ENCODE results near the gene TYK2.
A peak's percentile ranks its signal among the peaks of the same experiment; 100 is the strongest.

Gene TYK2

DNA sequence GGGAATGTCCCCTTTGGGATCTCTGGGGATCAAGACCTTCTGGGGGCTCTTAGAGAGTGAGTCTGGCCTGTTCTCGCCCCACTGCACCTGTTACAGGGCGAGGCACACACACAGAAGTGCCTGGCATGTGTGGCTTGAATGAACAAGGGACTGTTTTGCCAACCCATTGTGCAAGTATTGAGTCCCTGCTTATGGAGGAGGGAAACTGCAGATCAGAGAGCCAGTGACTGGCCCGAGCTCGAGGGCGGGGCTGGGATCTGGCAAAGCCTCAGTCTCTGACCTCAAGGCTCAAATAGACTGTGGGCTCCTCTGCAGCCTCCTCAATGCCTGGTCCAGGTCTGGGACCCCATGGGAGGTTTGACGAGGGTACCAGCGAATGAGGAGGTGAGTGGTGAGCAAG is 52.6 kb downstream of the TYK2 start:
- H3K36me3 ChIP-seq (ENCODE audit: control insufficient read depth, insufficient read depth, low read length) = peaks cover 5% of the 10 kb centered on the region
- no peaks in the 10 kb centered on the region for H3K27me3 ChIP-seq (ENCODE audit: control insufficient read depth, insufficient read depth, low read length)
- H3K9me3 ChIP-seq (ENCODE audit: control insufficient read depth, low read length) = no peaks in the 10 kb centered on the region
- H3K4me1 ChIP-seq (ENCODE audit: control insufficient read depth, insufficient read depth, low read length) = peaks cover 10% of the 10 kb centered on the region
- H3K9ac ChIP-seq (ENCODE audit: low read length) = no peak overlapping the region
- H3K4me3 ChIP-seq (ENCODE audit: low read length) = no peak overlapping the region

DNA sequence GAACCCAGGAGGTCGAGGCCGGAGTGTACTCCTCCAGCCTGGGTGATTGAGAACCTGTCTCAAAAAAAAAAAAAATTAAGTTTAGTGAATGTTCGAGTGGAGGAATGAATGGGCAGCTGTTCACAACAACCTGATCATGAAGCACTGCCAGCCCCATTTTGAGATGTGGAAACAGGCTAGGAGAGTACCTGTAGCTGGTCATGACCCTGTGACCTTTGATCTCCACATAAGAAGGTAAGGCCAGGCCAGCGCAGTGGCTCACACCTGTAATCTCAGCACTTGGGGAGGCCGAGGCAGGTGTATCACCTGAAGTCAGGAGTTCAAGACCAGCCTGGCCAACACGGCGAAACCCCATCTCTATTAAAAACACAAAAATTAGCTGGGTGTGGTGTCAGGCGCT is 54.6 kb downstream of the TYK2 start:
- H3K9ac ChIP-seq (ENCODE audit: low read length) = no peak overlapping the region
- H3K9me3 ChIP-seq (ENCODE audit: control insufficient read depth, low read length) = no peaks in the 10 kb centered on the region
- no peaks in the 10 kb centered on the region for H3K27me3 ChIP-seq (ENCODE audit: control insufficient read depth, insufficient read depth, low read length)
- peaks cover 8% of the 10 kb centered on the region for H3K4me1 ChIP-seq (ENCODE audit: control insufficient read depth, insufficient read depth, low read length)
- no peak overlapping the region for H3K4me3 ChIP-seq (ENCODE audit: low read length)
- peaks cover 5% of the 10 kb centered on the region for H3K36me3 ChIP-seq (ENCODE audit: control insufficient read depth, insufficient read depth, low read length)

DNA sequence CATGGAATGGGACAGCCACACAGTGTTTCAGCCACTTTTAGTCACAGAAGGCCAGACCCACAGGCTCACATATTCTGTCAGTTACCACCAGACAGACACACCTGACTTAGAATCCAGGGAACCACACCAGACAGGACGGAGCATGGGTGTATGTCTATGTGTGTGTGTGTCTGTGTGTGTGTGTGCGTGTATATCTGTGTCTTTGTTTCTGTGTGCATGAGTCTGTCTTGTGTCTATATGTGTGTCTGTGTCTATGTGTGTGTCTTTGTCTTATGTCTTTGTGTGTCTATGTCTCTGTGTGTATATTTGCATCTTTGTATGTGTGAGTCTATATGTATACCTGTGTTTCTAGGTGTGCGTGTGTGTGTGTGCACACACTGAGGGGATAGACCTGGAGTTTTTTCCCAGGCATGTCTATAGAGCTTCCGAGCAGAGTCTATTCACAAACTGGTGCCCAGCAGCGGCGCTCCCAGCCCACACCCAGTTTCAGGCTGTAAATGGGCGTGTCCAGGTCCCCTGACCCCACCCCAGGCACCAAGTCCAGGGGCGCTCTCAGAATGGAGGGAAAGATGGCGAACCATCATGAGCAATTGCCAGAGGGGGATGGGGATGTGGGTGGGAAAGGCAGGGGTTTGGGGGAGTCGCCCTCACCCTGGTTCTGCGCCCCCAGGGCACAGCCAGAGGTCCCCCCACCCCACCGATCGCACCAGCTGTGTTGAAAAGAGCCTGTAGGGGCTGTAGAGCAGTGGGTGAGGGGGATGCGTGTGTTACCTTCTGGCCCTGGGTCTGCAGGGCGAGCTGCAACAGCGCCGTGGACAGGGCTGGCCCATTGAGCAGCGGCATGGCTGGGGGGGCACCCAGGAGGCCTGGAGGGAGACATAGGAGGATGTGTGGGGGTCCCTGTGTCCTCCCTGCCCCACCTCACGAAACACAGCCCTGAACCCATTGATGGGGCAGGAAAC is 58.2 kb downstream of the TYK2 start:
- no peaks in the 10 kb centered on the region for H3K9me3 ChIP-seq (ENCODE audit: control insufficient read depth, low read length)
- H3K9ac ChIP-seq (ENCODE audit: low read length) = no peak overlapping the region
- H3K36me3 ChIP-seq (ENCODE audit: control insufficient read depth, insufficient read depth, low read length) = peaks cover 6% of the 10 kb centered on the region
- H3K27me3 ChIP-seq (ENCODE audit: control insufficient read depth, insufficient read depth, low read length) = no peaks in the 10 kb centered on the region
- peaks cover 8% of the 10 kb centered on the region for H3K4me1 ChIP-seq (ENCODE audit: control insufficient read depth, insufficient read depth, low read length)
- no peak overlapping the region for H3K4me3 ChIP-seq (ENCODE audit: low read length)

GRCh38 chr19:10321417-10321797 is 59.0 kb downstream of the TYK2 start:
- Histone ChIP-seq H3K36me3 (ENCODE audit: control insufficient read depth, insufficient read depth, low read length) (peaks cover 6% of the 10 kb centered on the region), H3K4me1 (ENCODE audit: control insufficient read depth, insufficient read depth, low read length) (peaks cover 8% of the 10 kb centered on the region), H3K27me3 (ENCODE audit: control insufficient read depth, insufficient read depth, low read length) (no peaks in the 10 kb centered on the region), H3K9ac (ENCODE audit: low read length) (no peak overlapping the region), H3K4me3 (ENCODE audit: low read length) (no peak overlapping the region), H3K9me3 (ENCODE audit: control insufficient read depth, low read length) (no peaks in the 10 kb centered on the region)

GRCh38 chr19:10320602-10321416 is 59.6 kb downstream of the TYK2 start:
- Histone ChIP-seq H3K36me3 (ENCODE audit: control insufficient read depth, insufficient read depth, low read length) (peaks cover 6% of the 10 kb centered on the region), H3K9ac (ENCODE audit: low read length) (no peak overlapping the region), H3K27me3 (ENCODE audit: control insufficient read depth, insufficient read depth, low read length) (no peaks in the 10 kb centered on the region), H3K4me3 (ENCODE audit: low read length) (no peak overlapping the region), H3K4me1 (ENCODE audit: control insufficient read depth, insufficient read depth, low read length) (peaks cover 13% of the 10 kb centered on the region), H3K9me3 (ENCODE audit: control insufficient read depth, low read length) (no peaks in the 10 kb centered on the region)

- no peaks in the 10 kb centered on the region for H3K9me3 ChIP-seq (ENCODE audit: control insufficient read depth, low read length)
- H3K4me3 ChIP-seq (ENCODE audit: low read length) = no peak overlapping the region
- H3K4me1 ChIP-seq (ENCODE audit: control insufficient read depth, insufficient read depth, low read length) = peaks cover 20% of the 10 kb centered on the region
- no peaks in the 10 kb centered on the region for H3K27me3 ChIP-seq (ENCODE audit: control insufficient read depth, insufficient read depth, low read length)
- no peak overlapping the region for H3K9ac ChIP-seq (ENCODE audit: low read length)
- peaks cover 6% of the 10 kb centered on the region for H3K36me3 ChIP-seq (ENCODE audit: control insufficient read depth, insufficient read depth, low read length)
These were observed 61.3 kb downstream of the TYK2 start for GRCh38 chr19:10318807-10319682.

DNA sequence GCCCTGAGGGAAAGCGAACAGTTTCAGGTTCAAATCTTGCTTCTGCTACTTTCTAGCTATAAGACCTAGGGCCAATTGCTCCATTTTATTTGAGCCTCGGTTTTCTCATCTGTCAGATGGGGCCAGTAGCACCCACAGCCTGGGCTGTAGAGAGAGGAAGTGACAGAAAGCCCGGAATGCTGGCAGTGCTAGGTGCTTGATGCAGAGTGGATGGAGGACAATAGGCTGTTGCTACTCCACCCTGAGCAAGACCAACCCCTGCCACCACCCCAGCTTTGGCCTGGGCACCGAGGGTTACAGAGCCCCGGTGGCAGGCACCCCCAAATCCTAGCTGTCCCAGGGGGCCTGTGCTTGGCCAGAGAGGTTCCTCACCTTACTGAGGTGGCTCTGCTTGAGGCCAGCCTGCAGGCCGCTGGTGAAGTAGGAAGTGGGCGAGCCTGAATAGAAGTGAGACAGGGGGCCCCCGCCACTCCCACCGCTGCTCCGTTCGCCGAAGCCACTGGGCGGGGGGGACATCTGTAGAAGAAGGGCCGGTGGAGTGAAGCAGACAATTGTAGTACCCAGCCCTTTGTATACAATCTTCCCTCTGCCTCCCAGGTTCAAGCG is 62.4 kb downstream of the TYK2 start:
- peaks cover 20% of the 10 kb centered on the region for H3K4me1 ChIP-seq (ENCODE audit: control insufficient read depth, insufficient read depth, low read length)
- H3K36me3 ChIP-seq (ENCODE audit: control insufficient read depth, insufficient read depth, low read length) = peaks cover 6% of the 10 kb centered on the region
- H3K4me3 ChIP-seq (ENCODE audit: low read length) = no peak overlapping the region
- H3K9ac ChIP-seq (ENCODE audit: low read length) = no peak overlapping the region
- H3K27me3 ChIP-seq (ENCODE audit: control insufficient read depth, insufficient read depth, low read length) = no peaks in the 10 kb centered on the region
- H3K9me3 ChIP-seq (ENCODE audit: control insufficient read depth, low read length) = no peaks in the 10 kb centered on the region

DNA sequence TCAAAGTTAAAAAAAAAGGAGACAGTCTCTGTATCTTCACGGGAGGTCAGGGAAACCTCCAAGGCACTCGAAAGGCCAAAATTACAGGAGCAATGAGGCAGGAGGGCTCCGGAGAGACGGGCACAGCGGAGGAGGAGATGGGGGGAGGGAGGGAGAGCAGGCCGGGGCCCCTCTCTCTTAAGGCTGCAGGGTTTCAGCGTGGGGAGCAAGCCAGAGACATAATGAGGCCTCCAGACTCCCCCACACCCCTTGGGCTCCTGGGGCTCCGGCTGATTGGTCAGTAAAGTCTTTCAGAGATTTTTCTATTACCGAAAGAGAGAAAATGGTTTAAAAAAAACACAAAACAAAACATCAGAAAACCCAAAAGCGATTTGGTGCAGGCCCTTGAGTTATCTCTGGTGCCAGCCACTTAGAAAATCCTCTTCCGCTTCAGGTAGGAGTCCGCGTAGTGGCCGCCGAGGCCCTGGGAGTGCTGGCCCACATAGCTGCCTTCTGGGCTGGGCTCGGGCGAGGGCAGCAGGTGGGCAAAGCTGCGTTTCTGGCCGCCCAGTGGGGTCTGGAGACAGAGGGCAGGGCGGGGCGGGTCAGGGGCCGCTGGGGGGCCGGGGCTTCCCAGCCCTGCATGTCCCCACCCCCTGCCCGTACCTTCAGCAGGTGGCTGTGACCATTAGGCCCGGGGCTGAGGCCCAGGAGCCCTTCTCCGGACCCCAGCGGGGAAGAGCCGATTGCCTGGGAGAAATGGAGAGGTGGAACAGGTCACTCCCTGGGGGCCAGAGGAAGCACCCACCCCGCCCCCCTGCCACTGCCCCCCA is 63.1 kb downstream of the TYK2 start:
- Histone ChIP-seq H3K36me3 (ENCODE audit: control insufficient read depth, insufficient read depth, low read length) (peaks cover 6% of the 10 kb centered on the region), H3K27me3 (ENCODE audit: control insufficient read depth, insufficient read depth, low read length) (no peaks in the 10 kb centered on the region), H3K4me1 (ENCODE audit: control insufficient read depth, insufficient read depth, low read length) (peaks cover 17% of the 10 kb centered on the region), H3K9me3 (ENCODE audit: control insufficient read depth, low read length) (no peaks in the 10 kb centered on the region), H3K4me3 (ENCODE audit: low read length) (no peak overlapping the region), H3K9ac (ENCODE audit: low read length) (no peak overlapping the region)

GRCh38 chr19:10316229-10317044 is 63.9 kb downstream of the TYK2 start:
- no peaks in the 10 kb centered on the region for H3K9me3 ChIP-seq (ENCODE audit: control insufficient read depth, low read length)
- H3K27me3 ChIP-seq (ENCODE audit: control insufficient read depth, insufficient read depth, low read length) = no peaks in the 10 kb centered on the region
- H3K36me3 ChIP-seq (ENCODE audit: control insufficient read depth, insufficient read depth, low read length) = peaks cover 6% of the 10 kb centered on the region
- peak overlapping the region; percentile 61 for H3K9ac ChIP-seq (ENCODE audit: low read length)
- peaks cover 12% of the 10 kb centered on the region for H3K4me1 ChIP-seq (ENCODE audit: control insufficient read depth, insufficient read depth, low read length)
- no peak overlapping the region for H3K4me3 ChIP-seq (ENCODE audit: low read length)

Data from mucosa of stomach (tissue), 1 donor.